Ishikawa (cell line): ENCODE data around the gene XXYLT1.

Experiments used
- CEBPB ChIP-seq: IDR thresholded peaks from 2 replicates; pipeline ENCODE4 v1.6.1; 2012
- CREB1 ChIP-seq: IDR thresholded peaks from 2 replicates; pipeline ENCODE4 v1.6.1; 2012; ENCODE audit warnings: low read depth
- EP300 ChIP-seq: IDR thresholded peaks from 2 replicates; pipeline ENCODE4 v1.6.1; 2012; ENCODE audit warnings: borderline replicate concordance
- FOXM1 ChIP-seq: IDR thresholded peaks from 2 replicates; pipeline ENCODE4 v1.6.1; 2012; ENCODE audit warnings: low read depth, borderline replicate concordance
- RAD21 ChIP-seq: IDR thresholded peaks from 2 replicates; pipeline ENCODE4 v1.6.1; 2012; ENCODE audit warnings: low read depth
- TAF1 ChIP-seq: IDR thresholded peaks from 2 replicates; pipeline ENCODE4 v1.6.1; 2012; ENCODE audit warnings: low read depth, mild to moderate bottlenecking
- TEAD4 ChIP-seq: IDR thresholded peaks from 2 replicates; pipeline ENCODE4 v1.6.1; 2012
- YY1 ChIP-seq: IDR thresholded peaks from 2 replicates; pipeline ENCODE4 v1.6.1; 2012; ENCODE audit warnings: low read depth
- ZBTB7A ChIP-seq: IDR thresholded peaks from 2 replicates; pipeline ENCODE4 v1.6.1; 2012; ENCODE audit warnings: low read depth
- TF ChIP-seq, protein P1 (sequence below): IDR thresholded peaks from 2 replicates; pipeline ENCODE4 v1.6.1; 2012; ENCODE audit warnings: low read depth, mild to moderate bottlenecking

DNA sequence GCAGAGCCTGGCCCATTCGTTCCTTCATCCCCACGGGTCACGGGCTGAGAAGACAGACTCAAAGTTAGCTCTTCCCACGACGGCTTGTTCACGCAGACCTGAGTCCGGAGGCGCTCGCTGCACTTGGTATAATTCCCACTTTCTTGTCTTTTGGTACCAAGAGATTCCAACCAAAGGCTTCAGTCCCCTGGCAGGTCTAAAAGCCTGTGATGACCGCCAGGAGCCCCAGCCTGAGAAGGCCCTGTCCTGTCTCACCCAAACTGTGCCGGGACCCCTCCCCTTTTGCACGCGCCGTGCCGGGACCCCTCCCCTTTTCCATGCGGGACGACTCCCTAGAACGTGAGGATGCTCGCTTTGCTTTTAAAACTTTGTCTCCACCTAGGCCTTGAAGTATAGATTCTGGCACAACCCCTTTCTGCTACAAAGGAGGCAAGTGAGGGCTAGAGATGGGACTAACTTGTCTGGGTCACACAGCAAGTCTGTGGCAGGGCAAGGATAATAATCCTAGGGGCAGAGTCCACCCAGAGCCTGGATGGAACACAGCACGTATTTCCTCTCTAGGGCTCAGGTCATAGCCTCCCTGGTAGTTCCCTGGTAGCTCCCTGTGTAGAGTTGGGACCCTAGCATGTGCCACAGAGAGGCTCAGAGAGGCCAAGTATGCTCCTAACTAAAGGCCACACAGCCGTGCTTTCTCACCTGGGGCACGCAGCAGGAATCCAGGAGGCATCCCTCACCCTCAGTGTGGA is 211.3 kb downstream of the XXYLT1 start:
- TF ChIP-seq FOXM1: no peak
- TF ChIP-seq CEBPB: no peak
- TF ChIP-seq RAD21: no peak
- no peak for TF ChIP-seq CREB1
- no peak for TF ChIP-seq TAF1
- TF ChIP-seq, protein P1, sequence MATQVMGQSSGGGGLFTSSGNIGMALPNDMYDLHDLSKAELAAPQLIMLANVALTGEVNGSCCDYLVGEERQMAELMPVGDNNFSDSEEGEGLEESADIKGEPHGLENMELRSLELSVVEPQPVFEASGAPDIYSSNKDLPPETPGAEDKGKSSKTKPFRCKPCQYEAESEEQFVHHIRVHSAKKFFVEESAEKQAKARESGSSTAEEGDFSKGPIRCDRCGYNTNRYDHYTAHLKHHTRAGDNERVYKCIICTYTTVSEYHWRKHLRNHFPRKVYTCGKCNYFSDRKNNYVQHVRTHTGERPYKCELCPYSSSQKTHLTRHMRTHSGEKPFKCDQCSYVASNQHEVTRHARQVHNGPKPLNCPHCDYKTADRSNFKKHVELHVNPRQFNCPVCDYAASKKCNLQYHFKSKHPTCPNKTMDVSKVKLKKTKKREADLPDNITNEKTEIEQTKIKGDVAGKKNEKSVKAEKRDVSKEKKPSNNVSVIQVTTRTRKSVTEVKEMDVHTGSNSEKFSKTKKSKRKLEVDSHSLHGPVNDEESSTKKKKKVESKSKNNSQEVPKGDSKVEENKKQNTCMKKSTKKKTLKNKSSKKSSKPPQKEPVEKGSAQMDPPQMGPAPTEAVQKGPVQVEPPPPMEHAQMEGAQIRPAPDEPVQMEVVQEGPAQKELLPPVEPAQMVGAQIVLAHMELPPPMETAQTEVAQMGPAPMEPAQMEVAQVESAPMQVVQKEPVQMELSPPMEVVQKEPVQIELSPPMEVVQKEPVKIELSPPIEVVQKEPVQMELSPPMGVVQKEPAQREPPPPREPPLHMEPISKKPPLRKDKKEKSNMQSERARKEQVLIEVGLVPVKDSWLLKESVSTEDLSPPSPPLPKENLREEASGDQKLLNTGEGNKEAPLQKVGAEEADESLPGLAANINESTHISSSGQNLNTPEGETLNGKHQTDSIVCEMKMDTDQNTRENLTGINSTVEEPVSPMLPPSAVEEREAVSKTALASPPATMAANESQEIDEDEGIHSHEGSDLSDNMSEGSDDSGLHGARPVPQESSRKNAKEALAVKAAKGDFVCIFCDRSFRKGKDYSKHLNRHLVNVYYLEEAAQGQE: no peak
- TF ChIP-seq EP300: no peak
- TF ChIP-seq YY1: no peak
- no peak for TF ChIP-seq TEAD4
- peak; percentile 83; the same call in 1 of the 2 replicates for TF ChIP-seq ZBTB7A
